Measurements from ENCODE around the gene COX5A. TPM values are rescaled to one million over a fixed set of nuclear protein-coding genes. Genes with fewer than 3 reads are reported as not detected.

Gene COX5A
- total RNA-seq, 1 donor from 2014 or later = 248 TPM

DNA sequence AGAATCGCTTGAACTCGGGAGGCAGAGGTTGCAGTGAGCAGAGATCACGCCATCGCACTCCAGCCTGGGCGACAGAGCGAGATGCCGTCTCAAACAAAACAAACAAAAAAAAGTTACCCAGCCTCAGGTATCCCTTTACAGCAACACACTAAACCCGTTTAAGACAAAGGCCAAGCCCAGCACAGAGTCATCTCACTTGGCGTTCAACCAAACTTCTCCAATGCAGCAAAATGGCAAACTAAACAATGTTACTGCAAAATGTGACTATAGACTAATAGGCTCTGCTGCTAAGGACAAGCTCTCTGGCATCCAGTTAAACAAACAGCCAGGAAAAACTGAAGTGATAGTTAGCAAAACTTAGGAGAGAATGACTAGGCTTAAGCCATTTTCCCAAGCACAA lies 24.8 kb downstream of the COX5A start:
- Mint-ChIP-seq H3K4me3 (no peak overlapping the region), H3K36me3 (peaks cover 22% of the 10 kb centered on the region), H3K27ac (no peak overlapping the region), H3K9me3 (no peaks in the 10 kb centered on the region), H3K27me3 (no peaks in the 10 kb centered on the region), H3K4me1 (ENCODE audit: unreplicated experiment) (no peaks in the 10 kb centered on the region)
- no peak for DNase-seq (ENCODE audit: extremely low spot score, unreplicated experiment)
- TF ChIP-seq, protein P1, sequence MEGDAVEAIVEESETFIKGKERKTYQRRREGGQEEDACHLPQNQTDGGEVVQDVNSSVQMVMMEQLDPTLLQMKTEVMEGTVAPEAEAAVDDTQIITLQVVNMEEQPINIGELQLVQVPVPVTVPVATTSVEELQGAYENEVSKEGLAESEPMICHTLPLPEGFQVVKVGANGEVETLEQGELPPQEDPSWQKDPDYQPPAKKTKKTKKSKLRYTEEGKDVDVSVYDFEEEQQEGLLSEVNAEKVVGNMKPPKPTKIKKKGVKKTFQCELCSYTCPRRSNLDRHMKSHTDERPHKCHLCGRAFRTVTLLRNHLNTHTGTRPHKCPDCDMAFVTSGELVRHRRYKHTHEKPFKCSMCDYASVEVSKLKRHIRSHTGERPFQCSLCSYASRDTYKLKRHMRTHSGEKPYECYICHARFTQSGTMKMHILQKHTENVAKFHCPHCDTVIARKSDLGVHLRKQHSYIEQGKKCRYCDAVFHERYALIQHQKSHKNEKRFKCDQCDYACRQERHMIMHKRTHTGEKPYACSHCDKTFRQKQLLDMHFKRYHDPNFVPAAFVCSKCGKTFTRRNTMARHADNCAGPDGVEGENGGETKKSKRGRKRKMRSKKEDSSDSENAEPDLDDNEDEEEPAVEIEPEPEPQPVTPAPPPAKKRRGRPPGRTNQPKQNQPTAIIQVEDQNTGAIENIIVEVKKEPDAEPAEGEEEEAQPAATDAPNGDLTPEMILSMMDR (conservative IDR thresholded peaks at IDR 0.05) = no peak

DNA sequence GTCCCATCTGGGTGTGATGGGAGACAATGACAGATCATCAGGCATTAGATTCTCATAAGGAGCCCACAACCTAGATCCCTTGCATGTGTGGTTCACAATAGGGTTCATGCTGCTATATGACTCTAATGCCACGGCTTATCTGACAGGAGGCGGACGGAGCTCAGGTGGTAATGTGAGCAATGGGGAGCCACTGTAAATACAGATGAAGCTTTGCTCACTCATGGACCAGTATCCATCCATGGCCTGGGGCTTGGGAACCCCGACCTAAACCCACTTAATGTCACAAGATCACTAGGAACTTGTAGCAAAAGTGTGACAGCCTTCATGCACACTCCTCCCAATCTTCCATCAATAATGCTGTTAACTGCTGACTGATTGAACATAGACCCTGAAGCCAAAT lies 29.2 kb downstream of the COX5A start:
- Mint-ChIP-seq H3K4me1 (ENCODE audit: unreplicated experiment) (peaks cover 16% of the 10 kb centered on the region), H3K9me3 (no peaks in the 10 kb centered on the region), H3K4me3 (peak overlapping the region; percentile 63), H3K36me3 (peaks cover 33% of the 10 kb centered on the region), H3K27me3 (no peaks in the 10 kb centered on the region), H3K27ac (peak overlapping the region; percentile 21)
- TF ChIP-seq, protein P1 (conservative IDR thresholded peaks at IDR 0.05) = no peak
- DNase-seq (ENCODE audit: extremely low spot score, unreplicated experiment) = no peak

DNA sequence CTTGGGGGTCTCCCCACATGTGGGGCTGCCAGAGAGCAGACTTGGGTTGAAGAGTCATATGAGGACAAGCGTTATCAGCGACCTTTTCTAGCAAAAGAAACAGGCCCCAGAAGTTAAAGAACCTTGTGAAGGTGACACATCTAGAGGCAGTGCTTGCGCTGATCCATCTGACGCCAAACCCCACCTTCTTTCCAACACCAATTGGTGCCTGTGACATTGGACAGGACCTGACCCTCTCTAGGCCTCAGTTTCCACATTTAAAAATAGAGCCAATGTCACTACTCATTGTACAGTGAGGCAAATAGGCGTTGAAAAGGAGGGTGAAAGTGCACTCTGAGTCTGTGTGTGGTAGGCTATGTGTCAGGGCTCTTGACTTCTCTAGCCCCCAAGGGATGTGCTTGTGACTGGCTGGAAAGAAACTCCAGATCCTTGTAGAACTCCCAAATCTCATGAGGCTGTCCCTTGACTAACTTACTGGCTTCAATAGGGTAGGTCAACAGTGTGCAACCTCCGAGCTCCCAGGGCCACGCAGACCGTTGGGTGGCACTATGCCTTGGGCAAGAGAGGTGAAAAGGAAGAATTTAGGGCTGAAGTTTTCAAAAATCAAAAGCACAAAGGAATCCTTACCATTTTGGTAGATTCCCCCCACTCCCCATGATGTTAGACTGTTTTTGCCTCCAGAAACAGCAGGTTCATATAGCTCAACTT lies 30.6 kb downstream of the COX5A start:
- no peaks in the 10 kb centered on the region for H3K27me3 Mint-ChIP-seq
- TF ChIP-seq, protein P1 (conservative IDR thresholded peaks at IDR 0.05) = no peak
- H3K27ac Mint-ChIP-seq = peak overlapping the region; percentile 97
- DNase-seq (ENCODE audit: extremely low spot score, unreplicated experiment) = no peak
- H3K36me3 Mint-ChIP-seq = peaks cover 27% of the 10 kb centered on the region
- H3K4me1 Mint-ChIP-seq (ENCODE audit: unreplicated experiment) = peaks cover 16% of the 10 kb centered on the region
- H3K4me3 Mint-ChIP-seq = peak overlapping the region; percentile 98
- no peaks in the 10 kb centered on the region for H3K9me3 Mint-ChIP-seq

DNA sequence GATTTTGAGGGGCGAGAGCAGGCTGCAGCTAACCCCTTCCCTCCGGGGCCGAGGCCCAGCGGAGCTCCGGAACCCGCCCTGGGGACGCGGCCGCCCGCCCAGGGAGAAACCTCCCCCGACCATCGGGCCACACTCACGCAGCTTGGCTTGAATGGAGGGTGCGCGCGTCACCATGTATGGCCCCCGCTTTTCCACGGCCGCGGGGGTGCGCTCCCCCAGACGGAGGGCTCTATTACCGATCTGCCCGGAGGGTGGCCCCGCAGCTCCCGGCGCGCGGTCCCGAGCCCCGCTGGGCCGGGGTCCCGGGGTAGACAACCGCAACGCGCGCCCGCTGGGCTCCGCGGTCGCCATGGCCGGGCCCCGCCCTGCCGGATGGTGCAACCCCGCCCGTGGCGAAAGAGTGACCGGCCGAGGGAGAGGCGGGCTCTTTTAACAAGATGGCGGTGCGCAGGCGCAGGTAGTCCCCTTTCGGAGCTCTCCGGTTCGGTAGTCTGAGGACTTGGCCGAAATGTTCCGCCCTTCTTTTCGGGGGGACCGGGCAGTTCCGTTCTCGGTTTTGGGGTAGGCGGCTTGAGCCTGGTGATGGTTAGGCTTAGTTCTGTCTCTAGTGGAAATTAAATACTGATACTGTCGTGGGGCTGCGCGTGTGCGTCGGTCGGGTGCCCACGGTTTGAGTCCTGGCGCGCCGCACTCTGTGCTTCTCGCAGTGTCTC lies 31.3 kb downstream of the COX5A start, which contains the start of gene FAM219B:
Gene FAM219B, minus strand, starts transcription at position 402 of the 713 bp plus-strand sequence. Its CDS starts 51 bp downstream, at position 351.
- DNase-seq (ENCODE audit: extremely low spot score, unreplicated experiment) = peak; percentile 89
- H3K27me3 Mint-ChIP-seq = no peaks in the 10 kb centered on the region
- TF ChIP-seq, protein P1 (conservative IDR thresholded peaks at IDR 0.05) = no peak
- no peaks in the 10 kb centered on the region for H3K9me3 Mint-ChIP-seq
- H3K27ac Mint-ChIP-seq = peak within 1 kb of the TSS; percentile 97
- peaks cover 20% of the 10 kb centered on the region for H3K4me1 Mint-ChIP-seq (ENCODE audit: unreplicated experiment)
- peaks cover 24% of the 10 kb centered on the region for H3K36me3 Mint-ChIP-seq
- H3K4me3 Mint-ChIP-seq = peak within 1 kb of the TSS; percentile 98

DNA sequence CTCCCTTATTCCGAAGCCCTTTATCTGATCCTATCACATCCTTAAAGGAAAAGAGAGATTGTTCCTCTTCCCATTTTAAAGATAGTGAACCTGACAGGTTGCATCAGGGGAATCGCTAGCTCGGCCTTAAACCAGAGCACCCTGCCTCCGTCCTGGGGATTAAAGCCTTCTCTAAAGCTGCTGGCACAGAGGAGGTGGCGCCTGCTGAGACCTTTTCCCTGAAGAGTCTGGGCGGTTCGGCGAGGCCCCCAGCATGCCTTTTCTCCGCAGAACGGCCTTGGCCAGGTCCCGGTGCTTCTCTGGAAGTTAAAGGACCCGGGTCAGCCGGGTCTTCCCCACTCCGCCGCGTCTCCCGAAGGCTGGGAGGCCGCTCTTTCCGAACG lies 31.8 kb downstream of the COX5A start:
- H3K27me3 Mint-ChIP-seq = no peaks in the 10 kb centered on the region
- peak overlapping the region; percentile 96 for H3K27ac Mint-ChIP-seq
- DNase-seq (ENCODE audit: extremely low spot score, unreplicated experiment) = no peak
- H3K36me3 Mint-ChIP-seq = peaks cover 21% of the 10 kb centered on the region
- peak overlapping the region; percentile 98 for H3K4me3 Mint-ChIP-seq
- TF ChIP-seq, protein P1 (conservative IDR thresholded peaks at IDR 0.05) = no peak
- H3K4me1 Mint-ChIP-seq (ENCODE audit: unreplicated experiment) = peaks cover 20% of the 10 kb centered on the region
- H3K9me3 Mint-ChIP-seq = no peaks in the 10 kb centered on the region

Data from type B pancreatic cell (in vitro differentiated cells).